Ishikawa (cell line): ENCODE measurements around the gene CREBRF.
A peak's percentile ranks its signal among the peaks of the same experiment; 100 is the strongest.

Experiments
- CEBPB ChIP-seq: IDR thresholded peaks from 2 replicates; pipeline ENCODE4 v1.6.1; 2012
- CREB1 ChIP-seq: IDR thresholded peaks from 2 replicates; pipeline ENCODE4 v1.6.1; 2012; ENCODE audit warnings: low read depth
- EGR1 ChIP-seq: IDR thresholded peaks from 2 replicates; pipeline ENCODE4 v1.6.1; 2012
- EP300 ChIP-seq: IDR thresholded peaks from 2 replicates; pipeline ENCODE4 v1.6.1; 2012; ENCODE audit warnings: borderline replicate concordance
- FOXM1 ChIP-seq: IDR thresholded peaks from 2 replicates; pipeline ENCODE4 v1.6.1; 2012; ENCODE audit warnings: low read depth, borderline replicate concordance
- NFIC ChIP-seq: IDR thresholded peaks from 2 replicates; pipeline ENCODE4 v1.6.1; 2012
- RAD21 ChIP-seq: IDR thresholded peaks from 2 replicates; pipeline ENCODE4 v1.6.1; 2012; ENCODE audit warnings: low read depth
- TAF1 ChIP-seq: IDR thresholded peaks from 2 replicates; pipeline ENCODE4 v1.6.1; 2012; ENCODE audit warnings: low read depth, mild to moderate bottlenecking
- TCF12 ChIP-seq: IDR thresholded peaks from 2 replicates; pipeline ENCODE4 v1.6.1; 2012; ENCODE audit warnings: low read depth
- TEAD4 ChIP-seq: IDR thresholded peaks from 2 replicates; pipeline ENCODE4 v1.6.1; 2012
- YY1 ChIP-seq: IDR thresholded peaks from 2 replicates; pipeline ENCODE4 v1.6.1; 2012; ENCODE audit warnings: low read depth
- ZBTB7A ChIP-seq: IDR thresholded peaks from 2 replicates; pipeline ENCODE4 v1.6.1; 2012; ENCODE audit warnings: low read depth
- TF ChIP-seq, protein P1 (sequence below): IDR thresholded peaks from 2 replicates; pipeline ENCODE4 v1.6.1; 2012
- TF ChIP-seq, protein P2 (sequence below): IDR thresholded peaks from 2 replicates; pipeline ENCODE4 v1.6.1; 2012
- TF ChIP-seq, protein P3 (sequence below): IDR thresholded peaks from 2 replicates; pipeline ENCODE4 v1.6.1; 2012; ENCODE audit warnings: low read depth, mild to moderate bottlenecking

CREBRF gene

DNA sequence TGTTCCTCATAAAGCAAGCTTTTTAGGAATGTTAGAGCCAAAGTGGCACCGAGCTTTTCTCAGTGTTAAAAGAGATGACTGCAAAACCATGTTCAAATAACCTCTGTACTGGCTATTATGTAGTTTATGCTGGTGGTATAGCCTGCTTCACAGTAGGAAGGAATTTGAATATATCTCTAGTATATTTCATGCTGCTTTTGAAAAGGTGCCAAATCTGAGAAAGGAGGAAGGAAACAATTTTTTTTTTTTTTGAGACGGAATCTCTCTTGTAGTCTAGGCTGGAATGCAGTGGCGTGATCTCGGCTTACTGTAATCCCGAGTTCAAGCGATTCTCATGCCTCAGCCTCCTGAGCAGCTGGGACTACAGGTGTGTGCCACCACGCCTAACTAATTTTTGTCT is 13.5 kb downstream of the CREBRF start:
- TF ChIP-seq NFIC (no peak), EP300 (no peak), RAD21 (no peak), TAF1 (no peak), CREB1 (no peak), TEAD4 (no peak), FOXM1 (no peak), YY1 (no peak), ZBTB7A (no peak)
- TF ChIP-seq, protein P1, sequence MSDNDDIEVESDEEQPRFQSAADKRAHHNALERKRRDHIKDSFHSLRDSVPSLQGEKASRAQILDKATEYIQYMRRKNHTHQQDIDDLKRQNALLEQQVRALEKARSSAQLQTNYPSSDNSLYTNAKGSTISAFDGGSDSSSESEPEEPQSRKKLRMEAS: no peak
- TF ChIP-seq, protein P2, sequence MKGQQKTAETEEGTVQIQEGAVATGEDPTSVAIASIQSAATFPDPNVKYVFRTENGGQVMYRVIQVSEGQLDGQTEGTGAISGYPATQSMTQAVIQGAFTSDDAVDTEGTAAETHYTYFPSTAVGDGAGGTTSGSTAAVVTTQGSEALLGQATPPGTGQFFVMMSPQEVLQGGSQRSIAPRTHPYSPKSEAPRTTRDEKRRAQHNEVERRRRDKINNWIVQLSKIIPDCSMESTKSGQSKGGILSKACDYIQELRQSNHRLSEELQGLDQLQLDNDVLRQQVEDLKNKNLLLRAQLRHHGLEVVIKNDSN: no peak

DNA sequence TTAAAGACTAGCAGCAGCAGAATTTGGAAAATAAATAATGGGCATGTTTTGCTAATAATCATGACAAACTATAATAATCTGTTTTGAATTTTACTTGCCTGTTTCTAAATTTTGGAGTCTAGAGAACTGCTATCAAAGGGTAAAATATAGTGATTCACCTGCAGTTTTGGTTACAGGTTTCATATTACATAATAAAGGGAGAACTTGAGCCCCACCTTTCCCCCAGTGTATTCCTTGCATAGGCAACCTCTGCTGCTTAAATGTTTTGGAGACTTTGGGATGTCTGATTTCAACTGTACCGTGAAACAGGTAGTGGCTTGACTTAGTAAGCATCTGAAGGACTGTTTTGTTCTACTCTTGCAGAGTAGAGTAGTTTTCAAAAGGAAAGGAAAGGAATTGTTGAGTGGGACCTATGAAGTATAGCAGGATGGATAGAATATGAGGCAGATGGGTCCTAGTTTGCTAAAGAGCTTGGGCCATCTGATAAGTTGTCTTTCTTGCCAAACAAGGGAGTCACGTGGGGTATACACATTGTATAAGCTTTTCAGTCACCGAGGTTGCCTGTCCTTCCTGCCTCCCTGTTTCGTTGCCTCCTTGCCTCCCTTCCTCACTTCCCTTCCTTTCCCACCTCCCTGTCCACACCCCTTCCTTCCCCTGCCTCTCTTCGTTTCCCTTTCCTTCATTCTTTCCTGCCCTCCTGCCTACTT is 19.1 kb downstream of the CREBRF start:
- TF ChIP-seq FOXM1 (no peak), EP300 (no peak), TCF12 (no peak)
- TF ChIP-seq, protein P3, sequence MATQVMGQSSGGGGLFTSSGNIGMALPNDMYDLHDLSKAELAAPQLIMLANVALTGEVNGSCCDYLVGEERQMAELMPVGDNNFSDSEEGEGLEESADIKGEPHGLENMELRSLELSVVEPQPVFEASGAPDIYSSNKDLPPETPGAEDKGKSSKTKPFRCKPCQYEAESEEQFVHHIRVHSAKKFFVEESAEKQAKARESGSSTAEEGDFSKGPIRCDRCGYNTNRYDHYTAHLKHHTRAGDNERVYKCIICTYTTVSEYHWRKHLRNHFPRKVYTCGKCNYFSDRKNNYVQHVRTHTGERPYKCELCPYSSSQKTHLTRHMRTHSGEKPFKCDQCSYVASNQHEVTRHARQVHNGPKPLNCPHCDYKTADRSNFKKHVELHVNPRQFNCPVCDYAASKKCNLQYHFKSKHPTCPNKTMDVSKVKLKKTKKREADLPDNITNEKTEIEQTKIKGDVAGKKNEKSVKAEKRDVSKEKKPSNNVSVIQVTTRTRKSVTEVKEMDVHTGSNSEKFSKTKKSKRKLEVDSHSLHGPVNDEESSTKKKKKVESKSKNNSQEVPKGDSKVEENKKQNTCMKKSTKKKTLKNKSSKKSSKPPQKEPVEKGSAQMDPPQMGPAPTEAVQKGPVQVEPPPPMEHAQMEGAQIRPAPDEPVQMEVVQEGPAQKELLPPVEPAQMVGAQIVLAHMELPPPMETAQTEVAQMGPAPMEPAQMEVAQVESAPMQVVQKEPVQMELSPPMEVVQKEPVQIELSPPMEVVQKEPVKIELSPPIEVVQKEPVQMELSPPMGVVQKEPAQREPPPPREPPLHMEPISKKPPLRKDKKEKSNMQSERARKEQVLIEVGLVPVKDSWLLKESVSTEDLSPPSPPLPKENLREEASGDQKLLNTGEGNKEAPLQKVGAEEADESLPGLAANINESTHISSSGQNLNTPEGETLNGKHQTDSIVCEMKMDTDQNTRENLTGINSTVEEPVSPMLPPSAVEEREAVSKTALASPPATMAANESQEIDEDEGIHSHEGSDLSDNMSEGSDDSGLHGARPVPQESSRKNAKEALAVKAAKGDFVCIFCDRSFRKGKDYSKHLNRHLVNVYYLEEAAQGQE: no peak
- TF ChIP-seq, protein P2: peak; percentile 75

DNA sequence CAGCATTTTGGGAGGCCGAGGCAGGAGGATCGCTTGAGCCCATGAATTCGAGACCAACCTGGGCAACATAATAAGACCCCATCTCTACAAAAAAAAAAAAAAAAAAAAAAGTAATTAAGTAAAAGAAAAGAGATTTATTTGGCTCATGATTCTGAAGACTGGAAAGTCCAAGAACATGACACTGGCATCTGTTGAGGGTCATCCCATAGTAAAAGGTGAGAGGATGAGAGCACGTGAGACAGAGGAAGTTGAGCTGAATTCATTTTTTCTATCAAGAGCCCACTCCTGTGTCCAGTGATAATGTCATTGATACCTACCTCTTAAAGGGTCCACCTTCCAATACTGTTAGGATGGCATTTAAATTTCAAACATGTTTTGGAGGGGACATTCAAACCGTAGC is 19.8 kb downstream of the CREBRF start:
- TF ChIP-seq, protein P2: no peak
- no peak for TF ChIP-seq YY1
- TF ChIP-seq FOXM1: no peak

DNA sequence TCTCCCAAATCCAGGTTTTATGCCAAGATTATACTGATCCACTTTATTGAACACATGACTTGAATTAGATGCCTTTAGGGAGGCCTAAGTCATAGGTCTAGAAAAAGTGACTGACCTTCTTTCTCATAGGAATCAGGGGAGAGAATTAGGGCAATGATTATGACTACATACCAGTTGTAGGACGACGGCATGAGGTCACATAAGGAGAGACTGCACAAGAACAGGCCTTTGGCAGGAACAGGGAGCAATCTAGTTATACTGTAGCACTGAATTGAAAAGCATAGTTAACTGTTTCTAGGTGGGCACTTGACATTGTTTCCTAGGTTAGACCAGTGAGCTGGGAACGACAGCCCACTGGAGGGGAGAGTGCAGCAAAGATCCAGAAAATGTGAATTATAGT is 22.7 kb downstream of the CREBRF start:
- TF ChIP-seq CREB1 (no peak), RAD21 (no peak), CEBPB (no peak), FOXM1 (no peak), EGR1 (no peak), EP300 (no peak), NFIC (no peak), TCF12 (no peak), ZBTB7A (no peak), TEAD4 (no peak), YY1 (no peak), TAF1 (no peak)
- TF ChIP-seq, protein P2: no peak
- TF ChIP-seq, protein P1: no peak
- TF ChIP-seq, protein P3: no peak

DNA sequence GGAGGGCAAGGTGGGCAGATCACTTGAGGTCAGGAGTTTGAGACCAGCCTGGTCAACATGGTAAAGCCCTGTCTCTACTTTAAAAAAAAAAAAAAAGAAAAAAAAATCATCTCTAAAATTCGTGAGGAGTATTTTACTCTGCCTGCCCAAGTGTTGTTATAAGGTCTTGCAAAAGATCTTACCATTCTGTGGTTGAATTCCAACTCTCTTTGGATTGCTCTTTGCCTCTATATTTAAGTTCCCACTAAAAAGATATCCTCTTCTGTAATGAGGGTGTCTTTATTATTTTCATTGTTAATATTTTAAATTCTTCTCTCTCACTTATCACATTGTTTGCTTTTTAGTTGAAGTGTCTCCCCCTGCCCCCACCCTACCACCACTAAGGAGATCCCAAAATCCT is 33.4 kb downstream of the CREBRF start:
- TF ChIP-seq FOXM1: no peak
- TF ChIP-seq YY1: no peak
- TF ChIP-seq RAD21: no peak
- no peak for TF ChIP-seq EP300
- TF ChIP-seq, protein P3: no peak
- TF ChIP-seq NFIC: no peak
- TF ChIP-seq, protein P2: no peak
- no peak for TF ChIP-seq TCF12
- TF ChIP-seq TEAD4: no peak
- no peak for TF ChIP-seq EGR1
- no peak for TF ChIP-seq ZBTB7A
- no peak for TF ChIP-seq CEBPB
- TF ChIP-seq TAF1: no peak
- TF ChIP-seq CREB1: no peak
- TF ChIP-seq, protein P1: no peak
